Thyroid gland (tissue), 4 donors: Measurements from ENCODE around the gene HERPUD1.

ENCODE experiments used
- POLR2A ChIP-seq, 2 donors: fragments of 450-650 bp; IDR thresholded peaks; one replicate each; pipeline ENCODE4 v1.6.1; 2017; ENCODE audit warnings: antibody characterized with exemption in 2 of 2, mild to moderate bottlenecking in 2 of 2, moderate library complexity in 1 of 2
- TF ChIP-seq, protein P1 (sequence below), 6 experiments: fragments of 200-600 bp in 3 of 6; fragments of 450-650 bp in 3 of 6; sonication (generic) in 3 of 6; IDR thresholded peaks; one replicate each; pipeline ENCODE4 v1.5.1; 2016 to 2019; ENCODE audit warnings: antibody characterized with exemption in 6 of 6, mild to moderate bottlenecking in 2 of 6, inconsistent platforms in 1 of 6, moderate library complexity in 1 of 6

DNA sequence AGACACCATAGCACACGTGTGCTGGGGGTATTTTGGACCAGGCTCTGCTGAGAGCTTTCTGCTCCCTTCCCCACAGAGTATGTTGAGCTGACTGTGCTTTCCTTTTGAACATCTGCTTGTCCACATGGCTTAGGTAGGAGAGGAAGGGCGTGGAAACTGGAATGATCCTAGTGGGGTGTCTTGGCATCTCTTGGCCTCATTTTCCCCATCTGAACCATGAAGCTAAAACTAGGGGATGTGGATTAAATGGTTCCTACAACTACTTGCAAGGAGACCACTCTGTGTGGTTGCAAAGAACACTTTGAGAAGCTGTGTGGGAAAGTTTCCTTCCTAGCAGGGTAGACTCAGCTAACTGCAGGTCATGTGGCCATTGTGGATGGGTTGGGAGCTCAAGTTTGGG is 50.8 kb downstream of the HERPUD1 start:
- TF ChIP-seq, protein P1, sequence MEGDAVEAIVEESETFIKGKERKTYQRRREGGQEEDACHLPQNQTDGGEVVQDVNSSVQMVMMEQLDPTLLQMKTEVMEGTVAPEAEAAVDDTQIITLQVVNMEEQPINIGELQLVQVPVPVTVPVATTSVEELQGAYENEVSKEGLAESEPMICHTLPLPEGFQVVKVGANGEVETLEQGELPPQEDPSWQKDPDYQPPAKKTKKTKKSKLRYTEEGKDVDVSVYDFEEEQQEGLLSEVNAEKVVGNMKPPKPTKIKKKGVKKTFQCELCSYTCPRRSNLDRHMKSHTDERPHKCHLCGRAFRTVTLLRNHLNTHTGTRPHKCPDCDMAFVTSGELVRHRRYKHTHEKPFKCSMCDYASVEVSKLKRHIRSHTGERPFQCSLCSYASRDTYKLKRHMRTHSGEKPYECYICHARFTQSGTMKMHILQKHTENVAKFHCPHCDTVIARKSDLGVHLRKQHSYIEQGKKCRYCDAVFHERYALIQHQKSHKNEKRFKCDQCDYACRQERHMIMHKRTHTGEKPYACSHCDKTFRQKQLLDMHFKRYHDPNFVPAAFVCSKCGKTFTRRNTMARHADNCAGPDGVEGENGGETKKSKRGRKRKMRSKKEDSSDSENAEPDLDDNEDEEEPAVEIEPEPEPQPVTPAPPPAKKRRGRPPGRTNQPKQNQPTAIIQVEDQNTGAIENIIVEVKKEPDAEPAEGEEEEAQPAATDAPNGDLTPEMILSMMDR (IDR thresholded peaks at IDR 0.05) = no peak
- TF ChIP-seq POLR2A (IDR thresholded peaks at IDR 0.05) = no peak
